K562 treated with DMSO at 1 percent for 12 hours (cell line): ENCODE data around the gene CDC42BPA. TPM values are rescaled to one million over a fixed set of nuclear protein-coding genes. Genes with fewer than 3 reads are reported as not detected.

Source experiments
- total RNA-seq: library from RNA; unstranded; fragments of 300-600 nt; gene quantifications from 2 replicates; pipeline ENCODE4 v1.2.3, GENCODE V29; 2022; ENCODE audit not compliant: insufficient read depth

The CDC42BPA gene, protein sequence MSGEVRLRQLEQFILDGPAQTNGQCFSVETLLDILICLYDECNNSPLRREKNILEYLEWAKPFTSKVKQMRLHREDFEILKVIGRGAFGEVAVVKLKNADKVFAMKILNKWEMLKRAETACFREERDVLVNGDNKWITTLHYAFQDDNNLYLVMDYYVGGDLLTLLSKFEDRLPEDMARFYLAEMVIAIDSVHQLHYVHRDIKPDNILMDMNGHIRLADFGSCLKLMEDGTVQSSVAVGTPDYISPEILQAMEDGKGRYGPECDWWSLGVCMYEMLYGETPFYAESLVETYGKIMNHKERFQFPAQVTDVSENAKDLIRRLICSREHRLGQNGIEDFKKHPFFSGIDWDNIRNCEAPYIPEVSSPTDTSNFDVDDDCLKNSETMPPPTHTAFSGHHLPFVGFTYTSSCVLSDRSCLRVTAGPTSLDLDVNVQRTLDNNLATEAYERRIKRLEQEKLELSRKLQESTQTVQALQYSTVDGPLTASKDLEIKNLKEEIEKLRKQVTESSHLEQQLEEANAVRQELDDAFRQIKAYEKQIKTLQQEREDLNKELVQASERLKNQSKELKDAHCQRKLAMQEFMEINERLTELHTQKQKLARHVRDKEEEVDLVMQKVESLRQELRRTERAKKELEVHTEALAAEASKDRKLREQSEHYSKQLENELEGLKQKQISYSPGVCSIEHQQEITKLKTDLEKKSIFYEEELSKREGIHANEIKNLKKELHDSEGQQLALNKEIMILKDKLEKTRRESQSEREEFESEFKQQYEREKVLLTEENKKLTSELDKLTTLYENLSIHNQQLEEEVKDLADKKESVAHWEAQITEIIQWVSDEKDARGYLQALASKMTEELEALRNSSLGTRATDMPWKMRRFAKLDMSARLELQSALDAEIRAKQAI (N-terminal part only)
- 7.2 and 36.2 TPM in 2 replicates for total RNA-seq

DNA sequence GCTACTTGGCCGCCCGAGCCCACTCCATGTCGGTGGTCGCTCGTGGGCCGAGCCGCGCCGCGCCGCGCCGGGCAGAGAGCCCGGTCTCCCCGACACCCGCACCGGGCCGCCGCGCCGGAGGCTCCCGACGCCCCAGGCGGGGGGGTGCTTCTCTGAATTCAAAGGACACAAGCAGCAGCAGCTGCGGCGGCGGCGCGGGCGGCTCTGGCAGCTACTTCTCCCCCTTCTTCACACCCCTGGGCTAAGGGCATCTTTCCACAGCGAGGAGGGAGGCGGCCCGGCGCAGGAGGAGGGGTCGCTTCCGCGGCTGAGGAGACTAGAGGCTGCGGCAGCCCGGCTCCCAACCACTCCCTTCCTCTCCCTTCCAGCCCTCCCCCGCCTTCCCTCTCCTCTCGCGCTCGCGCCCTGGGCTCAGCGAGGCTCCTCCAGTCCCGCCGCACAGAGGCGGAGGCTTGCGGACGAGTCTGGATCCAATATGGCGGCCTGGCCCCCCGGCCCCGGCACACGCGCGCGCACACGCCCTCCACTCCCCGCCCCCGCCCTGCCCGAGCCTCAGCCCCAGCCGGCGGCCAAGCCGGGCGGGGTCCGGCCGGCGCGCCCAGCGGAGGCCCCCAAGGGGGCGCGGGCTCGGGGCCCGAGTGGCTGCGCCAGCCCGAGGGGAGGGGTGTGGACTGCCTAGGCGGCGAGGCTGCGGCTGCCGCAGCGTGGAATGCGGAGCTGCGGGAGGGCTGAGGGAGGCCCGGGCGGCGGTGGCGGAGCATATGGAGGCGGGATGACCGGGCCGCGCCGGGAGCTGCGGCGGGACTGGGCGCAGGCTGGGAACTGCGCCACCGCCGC lies at the start of gene CDC42BPA:
CDC42BPA (minus strand) TSS at position 477 of the 837 bp plus-strand sequence. CDS start 1,310 bp downstream, outside the sequence.

GRCh38 chr1:226940029-226940805 lies 378.1 kb downstream of the CDC42BPA start, which contains the start of gene COQ8A:
TSS of gene COQ8A (plus strand) at chr1:226940294. CDS start at chr1:226961386, 21,092 bp downstream.

Other genes starting within 250 kb of the CDC42BPA start
- 0.61 and 8.9 TPM in 2 replicates for gene ZNF678, start 245.1 kb upstream of the CDC42BPA start, total RNA-seq